ENCODE data around the gene LMBR1.
A peak's percentile ranks its signal among the peaks of the same experiment; 100 is the strongest.
"Not testable (repeated sequence)": the region's sequence is repeated elsewhere in the genome, so short reads cannot be mapped to it uniquely, and the experiment has no call there.

LMBR1 gene

GRCh38 chr7:156655251-156655650 lies 237.7 kb downstream of the LMBR1 start:
- no peak for DNase-seq (ENCODE audit: low read depth)

GRCh38 chr7:156654511-156655234 lies 238.3 kb downstream of the LMBR1 start:
- DNase-seq (ENCODE audit: low read depth) = no peak

- peak; percentile 33 for DNase-seq (ENCODE audit: low read depth)
Observed at GRCh38 chr7:156652886-156653568, 240.0 kb downstream of the LMBR1 start.

- DNase-seq (ENCODE audit: low read depth) = no peak
Observed at GRCh38 chr7:156651474-156651873, 241.5 kb downstream of the LMBR1 start.

- peak; percentile 26 for DNase-seq (ENCODE audit: low read depth)
Observed at GRCh38 chr7:156650042-156650441, 242.9 kb downstream of the LMBR1 start.

- DNase-seq (ENCODE audit: low read depth) = not testable (repeated sequence)
Observed at GRCh38 chr7:156647330-156647729, 245.7 kb downstream of the LMBR1 start.

- DNase-seq (ENCODE audit: low read depth) = no peak
Observed at GRCh38 chr7:156642306-156643045, 250.5 kb downstream of the LMBR1 start.

- DNase-seq (ENCODE audit: low read depth) = peak; percentile 48
Observed at GRCh38 chr7:156640949-156641485, 252.0 kb downstream of the LMBR1 start.

GRCh38 chr7:156640257-156640948 lies 252.6 kb downstream of the LMBR1 start, which contains the start of gene RNF32:
TSS of gene RNF32 (plus strand) at chr7:156640774. CDS start at chr7:156643878, 3,104 bp downstream.
- DNase-seq (ENCODE audit: low read depth) = peak; percentile 90

GRCh38 chr7:156639426-156640256 lies 253.3 kb downstream of the LMBR1 start:
- peak; percentile 11 for DNase-seq (ENCODE audit: low read depth)

- DNase-seq (ENCODE audit: low read depth) = no peak
Observed at GRCh38 chr7:156638443-156639077, 254.4 kb downstream of the LMBR1 start.

GRCh38 chr7:156637093-156637492 lies 255.9 kb downstream of the LMBR1 start:
- DNase-seq (ENCODE audit: low read depth) = not testable (repeated sequence)

GRCh38 chr7:156635529-156636385 lies 257.2 kb downstream of the LMBR1 start:
- DNase-seq (ENCODE audit: low read depth) = no peak

- DNase-seq (ENCODE audit: low read depth) = no peak
Observed at GRCh38 chr7:156634117-156634516, 258.9 kb downstream of the LMBR1 start.

GRCh38 chr7:156629873-156630272 lies 263.1 kb downstream of the LMBR1 start:
- no peak for DNase-seq (ENCODE audit: low read depth)

- no peak for DNase-seq (ENCODE audit: low read depth)
Observed at GRCh38 chr7:156628562-156628961, 264.4 kb downstream of the LMBR1 start.

All from iris pigment epithelial cell (primary cell).